ENCODE results near the gene ADAMTS13. TPM values are rescaled to one million over a fixed set of nuclear protein-coding genes. Genes with fewer than 3 reads are reported as not detected.

ADAMTS13 gene
- total RNA-seq, 4 donors from 2014 or later: 1.9 to 2.2 (median 2.0) TPM; not detected in 1

DNA sequence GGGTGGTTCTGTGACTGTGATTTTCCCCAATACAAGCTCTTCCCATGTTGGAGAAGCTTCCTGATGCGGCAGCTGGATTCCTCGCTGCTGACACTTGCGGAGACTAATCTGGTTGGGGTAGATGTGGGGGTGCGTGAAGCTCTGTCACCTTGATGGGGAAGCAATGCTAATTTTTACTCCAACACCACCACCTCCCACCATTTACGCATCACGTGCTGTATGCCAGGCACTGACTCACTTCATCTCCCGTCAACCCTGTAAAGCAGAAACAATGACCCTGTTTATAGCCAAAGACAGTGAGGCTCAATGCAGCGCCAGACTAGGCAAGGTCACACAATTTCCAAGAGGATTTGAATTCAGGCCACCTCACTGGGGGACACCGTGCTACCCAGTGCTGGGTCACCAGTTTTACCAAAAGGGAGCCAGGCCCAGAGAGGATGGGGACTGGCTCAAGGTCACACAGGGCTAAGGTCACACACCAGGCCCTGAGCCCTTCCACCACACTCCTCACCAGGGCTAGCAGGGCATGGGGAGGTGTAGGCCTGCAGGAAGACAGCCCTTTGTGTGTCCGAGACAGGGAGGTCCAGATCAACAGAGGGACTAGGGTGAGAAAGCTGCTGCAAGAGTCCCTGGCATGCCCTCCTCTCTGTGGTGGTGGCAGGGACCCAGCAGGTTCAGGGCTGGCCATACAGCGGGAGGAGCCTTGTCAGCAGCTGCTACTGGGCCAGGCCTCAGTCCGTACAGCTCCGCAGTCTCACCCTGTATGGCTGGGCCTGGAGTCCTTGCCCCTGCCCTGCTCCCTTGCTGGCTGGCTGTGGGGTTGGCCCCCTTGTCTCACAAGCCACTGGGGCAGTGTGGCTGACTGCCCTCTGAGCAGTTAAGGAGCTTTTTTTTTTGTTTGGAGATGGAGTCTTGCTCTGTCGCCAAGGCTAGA, 42.7 kb upstream of the ADAMTS13 start:
- TF ChIP-seq, protein P1, sequence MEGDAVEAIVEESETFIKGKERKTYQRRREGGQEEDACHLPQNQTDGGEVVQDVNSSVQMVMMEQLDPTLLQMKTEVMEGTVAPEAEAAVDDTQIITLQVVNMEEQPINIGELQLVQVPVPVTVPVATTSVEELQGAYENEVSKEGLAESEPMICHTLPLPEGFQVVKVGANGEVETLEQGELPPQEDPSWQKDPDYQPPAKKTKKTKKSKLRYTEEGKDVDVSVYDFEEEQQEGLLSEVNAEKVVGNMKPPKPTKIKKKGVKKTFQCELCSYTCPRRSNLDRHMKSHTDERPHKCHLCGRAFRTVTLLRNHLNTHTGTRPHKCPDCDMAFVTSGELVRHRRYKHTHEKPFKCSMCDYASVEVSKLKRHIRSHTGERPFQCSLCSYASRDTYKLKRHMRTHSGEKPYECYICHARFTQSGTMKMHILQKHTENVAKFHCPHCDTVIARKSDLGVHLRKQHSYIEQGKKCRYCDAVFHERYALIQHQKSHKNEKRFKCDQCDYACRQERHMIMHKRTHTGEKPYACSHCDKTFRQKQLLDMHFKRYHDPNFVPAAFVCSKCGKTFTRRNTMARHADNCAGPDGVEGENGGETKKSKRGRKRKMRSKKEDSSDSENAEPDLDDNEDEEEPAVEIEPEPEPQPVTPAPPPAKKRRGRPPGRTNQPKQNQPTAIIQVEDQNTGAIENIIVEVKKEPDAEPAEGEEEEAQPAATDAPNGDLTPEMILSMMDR (IDR thresholded peaks at IDR 0.05; ENCODE audit: low read depth): no peak

DNA sequence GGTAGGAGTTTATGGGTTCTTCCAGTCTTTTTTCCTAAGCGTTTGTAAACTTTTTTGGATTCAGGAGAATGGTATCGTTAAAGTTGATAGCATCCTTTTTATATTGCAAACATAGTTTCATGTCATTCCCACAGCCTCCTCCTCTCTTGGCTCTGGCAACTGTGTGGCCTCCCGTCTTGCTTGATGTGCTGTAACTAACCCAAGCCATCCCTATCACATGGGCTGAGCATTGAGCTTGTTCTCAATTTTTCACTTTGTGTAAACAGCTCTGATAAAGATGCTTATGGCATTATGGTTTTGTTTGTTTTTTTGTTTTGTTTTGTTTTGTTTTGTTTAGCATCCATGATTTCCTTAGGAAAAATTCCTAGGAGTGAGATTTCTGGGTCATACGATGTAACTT, 41.4 kb upstream of the ADAMTS13 start:
- TF ChIP-seq, protein P1 (IDR thresholded peaks at IDR 0.05; ENCODE audit: low read depth): no peak

DNA sequence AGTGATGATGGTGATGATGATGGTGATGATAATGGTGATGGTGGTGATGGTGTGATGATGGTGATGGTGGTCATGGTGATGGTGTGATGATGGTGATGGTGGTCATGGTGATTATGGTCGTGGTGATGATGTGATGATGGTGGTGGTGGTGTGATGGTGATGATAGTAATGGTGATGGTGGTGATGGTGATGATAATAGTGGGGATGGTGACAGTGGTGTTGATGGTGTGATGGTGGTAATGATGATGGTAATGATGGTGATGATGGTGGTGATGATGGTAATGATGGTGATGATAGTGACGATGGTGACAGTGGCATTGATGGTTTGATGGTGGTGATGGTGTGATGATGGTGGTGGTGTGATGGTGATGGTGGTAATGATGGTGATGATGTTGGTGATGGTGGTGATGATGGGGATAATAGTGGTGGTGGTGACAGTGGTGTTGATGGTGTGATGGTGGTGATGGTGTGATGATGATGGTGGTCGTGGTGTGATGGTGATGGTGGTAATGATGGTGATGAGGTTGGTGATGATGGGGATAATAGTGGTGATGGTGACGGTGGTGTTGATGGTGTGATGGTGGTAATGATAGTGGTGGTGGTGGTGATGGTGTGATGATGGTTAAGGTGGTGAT, 39.5 kb upstream of the ADAMTS13 start:
- TF ChIP-seq, protein P1 (IDR thresholded peaks at IDR 0.05; ENCODE audit: low read depth): no peak

DNA sequence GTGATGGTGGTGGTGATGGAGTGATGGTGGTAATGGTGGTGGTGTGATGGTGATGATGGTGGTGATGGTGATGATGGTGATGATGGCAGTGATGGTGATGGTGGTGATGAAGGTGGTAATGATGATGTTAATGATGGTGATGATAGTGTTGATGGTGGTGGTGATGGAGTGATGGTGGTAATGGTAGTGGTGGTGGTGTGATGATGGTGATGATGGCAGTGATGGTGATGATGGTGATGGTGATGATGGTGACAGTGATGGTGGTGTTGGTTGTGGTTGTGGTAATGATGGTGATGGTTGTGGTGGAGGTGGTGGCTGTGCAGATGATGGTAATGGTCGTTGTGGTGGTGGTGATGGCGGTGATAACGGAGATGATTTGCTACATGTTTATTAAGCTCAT, 38.7 kb upstream of the ADAMTS13 start:
- TF ChIP-seq, protein P1 (IDR thresholded peaks at IDR 0.05; ENCODE audit: low read depth): no peak

DNA sequence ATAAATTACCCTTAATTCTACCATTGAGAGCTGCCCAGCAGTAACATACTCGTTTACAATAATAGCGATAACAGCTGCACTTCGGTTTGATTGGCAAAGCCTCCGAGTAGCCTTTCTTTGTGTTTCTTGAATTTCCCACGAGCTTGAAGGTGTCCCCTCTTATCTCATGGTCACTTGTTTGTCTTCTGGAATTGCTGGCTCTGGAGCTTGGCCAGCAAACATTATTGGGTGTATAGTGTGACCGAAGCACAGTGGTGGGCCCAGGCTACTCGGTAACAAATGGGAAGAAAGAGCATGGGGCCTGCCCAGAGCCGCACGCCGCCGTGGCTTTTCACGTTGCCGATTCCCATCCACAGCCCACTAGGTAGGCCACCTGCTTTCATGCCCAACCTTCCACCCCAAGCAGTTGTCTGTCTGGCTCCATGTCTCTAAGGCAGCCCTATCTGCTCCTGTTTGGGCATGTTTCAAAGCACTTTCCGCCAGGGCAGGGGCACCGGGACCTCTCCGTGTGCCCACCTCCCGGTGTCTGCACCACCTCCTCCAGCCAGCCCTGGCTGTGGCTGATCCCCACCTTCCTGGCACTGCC, 37.3 kb upstream of the ADAMTS13 start:
- TF ChIP-seq, protein P1 (IDR thresholded peaks at IDR 0.05; ENCODE audit: low read depth): no peak

DNA sequence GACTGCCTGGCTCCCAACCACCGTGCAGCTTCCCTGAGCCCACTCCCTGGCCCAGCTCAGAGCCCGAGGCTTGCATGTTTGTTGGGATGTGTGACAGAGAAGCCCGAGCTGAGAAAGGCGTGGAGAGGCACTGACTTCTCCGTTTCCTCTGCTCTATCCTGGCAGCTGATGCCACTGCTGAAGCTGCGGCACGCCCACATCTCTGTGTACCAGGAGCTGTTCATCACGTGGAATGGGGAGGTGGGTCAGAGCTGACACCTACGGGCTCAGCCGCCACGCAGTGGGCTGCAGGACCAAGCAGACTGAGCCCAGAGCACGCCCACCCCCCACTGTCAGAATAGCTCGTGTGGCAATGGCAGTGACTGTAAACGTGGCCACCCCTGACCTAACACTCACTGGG, 36.7 kb upstream of the ADAMTS13 start:
- TF ChIP-seq, protein P1 (IDR thresholded peaks at IDR 0.05; ENCODE audit: low read depth): no peak

DNA sequence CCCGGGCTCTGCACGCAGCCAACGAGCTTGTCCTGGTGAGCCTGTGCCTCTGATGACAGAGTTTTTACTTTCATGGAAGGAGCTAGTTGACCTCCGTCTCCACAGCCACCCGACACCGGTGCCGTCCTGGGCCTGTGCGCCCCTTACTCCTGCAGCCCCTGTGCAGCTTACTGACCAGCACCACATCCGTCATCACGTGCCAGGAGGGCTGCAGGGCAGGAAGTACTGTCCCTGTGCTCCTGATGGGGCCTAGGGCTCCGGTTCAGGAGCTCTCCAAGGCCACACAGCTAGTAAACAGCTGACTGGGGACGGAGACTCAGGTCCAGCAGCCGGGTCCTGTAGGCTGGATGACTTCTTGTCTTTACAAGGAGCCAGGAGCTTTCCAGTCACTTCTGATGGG, 35.8 kb upstream of the ADAMTS13 start:
- TF ChIP-seq, protein P1 (IDR thresholded peaks at IDR 0.05; ENCODE audit: low read depth): no peak
